Prostate gland (tissue), 2 donors: Measurements from ENCODE around the gene PSAPL1.

Experiments
- POLR2AphosphoS5 ChIP-seq: sonication (generic); formaldehyde crosslinking; IDR thresholded peaks from one replicate; pipeline ENCODE4 v1.6.1; 2017; ENCODE audit warnings: antibody characterized with exemption
- TF ChIP-seq, protein P1 (sequence below), 4 experiments: fragments of 200-600 bp in 2 of 4; fragments of 450-650 bp in 2 of 4; sonication (generic) in 2 of 4; IDR thresholded peaks; 1 replicate in 3 of 4; 2 replicates in 1 of 4; pipeline ENCODE4 v1.5.1; 2016 to 2019; ENCODE audit warnings: antibody characterized with exemption in 4 of 4, mild to moderate bottlenecking in 2 of 4, moderate library complexity in 2 of 4

DNA sequence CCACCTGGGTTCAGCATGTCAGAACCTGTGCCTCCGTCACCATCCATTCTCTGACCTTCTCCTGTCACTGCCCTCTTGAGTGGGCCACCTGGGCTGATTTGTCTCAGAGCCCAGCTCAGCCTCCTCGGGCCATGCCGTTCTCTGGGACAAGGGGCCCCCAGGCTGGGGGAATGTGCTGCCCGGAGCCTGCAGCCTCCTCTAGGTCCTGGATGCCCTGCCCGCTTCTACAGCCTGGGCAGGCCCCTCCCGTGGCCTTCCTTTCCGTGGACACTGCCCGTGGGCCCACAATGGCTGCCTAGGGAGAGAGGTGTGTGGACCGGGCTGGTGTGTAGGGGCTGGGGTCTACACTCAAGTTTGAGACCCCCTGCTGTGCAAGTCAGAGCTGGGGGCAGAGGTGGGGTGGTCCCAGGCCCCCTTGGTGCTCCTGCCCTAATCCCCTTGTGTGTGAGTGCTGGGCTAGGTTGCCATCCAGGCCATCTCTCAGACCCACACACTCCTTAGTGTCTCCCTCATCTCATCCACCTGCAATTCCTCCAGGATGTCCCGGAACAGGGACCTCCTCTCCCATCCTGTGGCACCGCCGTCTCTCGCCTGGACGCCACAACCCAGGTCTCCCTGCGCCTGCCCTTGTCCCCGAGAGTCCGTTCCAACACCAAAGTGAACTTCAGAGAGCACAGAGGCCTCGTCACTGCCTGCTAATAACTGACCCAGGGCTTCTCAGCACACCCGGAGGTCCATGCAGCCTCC, 12.4 kb downstream of the PSAPL1 start:
- no peak for TF ChIP-seq POLR2AphosphoS5
- TF ChIP-seq, protein P1, sequence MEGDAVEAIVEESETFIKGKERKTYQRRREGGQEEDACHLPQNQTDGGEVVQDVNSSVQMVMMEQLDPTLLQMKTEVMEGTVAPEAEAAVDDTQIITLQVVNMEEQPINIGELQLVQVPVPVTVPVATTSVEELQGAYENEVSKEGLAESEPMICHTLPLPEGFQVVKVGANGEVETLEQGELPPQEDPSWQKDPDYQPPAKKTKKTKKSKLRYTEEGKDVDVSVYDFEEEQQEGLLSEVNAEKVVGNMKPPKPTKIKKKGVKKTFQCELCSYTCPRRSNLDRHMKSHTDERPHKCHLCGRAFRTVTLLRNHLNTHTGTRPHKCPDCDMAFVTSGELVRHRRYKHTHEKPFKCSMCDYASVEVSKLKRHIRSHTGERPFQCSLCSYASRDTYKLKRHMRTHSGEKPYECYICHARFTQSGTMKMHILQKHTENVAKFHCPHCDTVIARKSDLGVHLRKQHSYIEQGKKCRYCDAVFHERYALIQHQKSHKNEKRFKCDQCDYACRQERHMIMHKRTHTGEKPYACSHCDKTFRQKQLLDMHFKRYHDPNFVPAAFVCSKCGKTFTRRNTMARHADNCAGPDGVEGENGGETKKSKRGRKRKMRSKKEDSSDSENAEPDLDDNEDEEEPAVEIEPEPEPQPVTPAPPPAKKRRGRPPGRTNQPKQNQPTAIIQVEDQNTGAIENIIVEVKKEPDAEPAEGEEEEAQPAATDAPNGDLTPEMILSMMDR (IDR thresholded peaks at IDR 0.05), result no peak
